DMS 273 treated with DMSO at 0.1 percent for 48 hours (cell line): ENCODE data around the gene DNAAF2.
A peak's percentile ranks its signal among the peaks of the same experiment; 100 is the strongest.
"Not testable (repeated sequence)": the region's sequence is repeated elsewhere in the genome, so short reads cannot be mapped to it uniquely, and the experiment has no call there.

Experiments used
- DNase-seq: peaks from one replicate; lab custom pipeline; 2025; lab: John Stamatoyannopoulos, UW

The DNAAF2 gene

GRCh38 chr14:49621114-49621881 is 13.7 kb downstream of the DNAAF2 start:
- no peak for DNase-seq

- peak; percentile 93 for DNase-seq
Measured at GRCh38 chr14:49620182-49621113, 14.6 kb downstream of the DNAAF2 start, which contains the start of the genes MGAT2 and RPL36AL. Gene MGAT2 (plus strand): TSS chr14:49620799. CDS start chr14:49621269, 470 bp downstream. Gene RPL36AL (minus strand): TSS chr14:49620626. CDS start chr14:49619104, 1,522 bp downstream.

- no peak for DNase-seq
Measured at GRCh38 chr14:49619730-49620129, 15.3 kb downstream of the DNAAF2 start.

GRCh38 chr14:49619273-49619672 is 15.8 kb downstream of the DNAAF2 start:
- DNase-seq: not testable (repeated sequence)

- no peak for DNase-seq
Measured at GRCh38 chr14:49617852-49618519, 17.1 kb downstream of the DNAAF2 start.

GRCh38 chr14:49615776-49616175 is 19.3 kb downstream of the DNAAF2 start:
- DNase-seq: no peak

GRCh38 chr14:49614196-49614595 is 20.8 kb downstream of the DNAAF2 start:
- DNase-seq: no peak

- DNase-seq: no peak
Measured at GRCh38 chr14:49612671-49613070, 22.4 kb downstream of the DNAAF2 start.

- DNase-seq: no peak
Measured at GRCh38 chr14:49612251-49612650, 22.8 kb downstream of the DNAAF2 start.

- DNase-seq: no peak
Measured at GRCh38 chr14:49607583-49607982, 27.5 kb downstream of the DNAAF2 start.

- peak; percentile 61 for DNase-seq
Measured at GRCh38 chr14:49598485-49599300, 36.4 kb downstream of the DNAAF2 start, which contains the start of gene LRR1. Gene LRR1 (plus strand): TSS chr14:49598940. CDS start chr14:49599021, 81 bp downstream.

GRCh38 chr14:49598189-49598484 is 36.9 kb downstream of the DNAAF2 start:
- no peak for DNase-seq

- DNase-seq: peak; percentile 51
Measured at GRCh38 chr14:49594347-49595091, 40.5 kb downstream of the DNAAF2 start.

GRCh38 chr14:49593016-49593415 is 42.0 kb downstream of the DNAAF2 start:
- no peak for DNase-seq

GRCh38 chr14:49589387-49589786 is 45.7 kb downstream of the DNAAF2 start:
- DNase-seq: no peak

GRCh38 chr14:49586673-49587460 is 48.2 kb downstream of the DNAAF2 start:
- peak; percentile 47 for DNase-seq

- peak; percentile 98 for DNase-seq
Measured at GRCh38 chr14:49585803-49586672, 49.0 kb downstream of the DNAAF2 start, which contains the start of gene RPS29. Gene RPS29 (minus strand): TSS chr14:49586380. CDS start chr14:49586346, 34 bp downstream.

GRCh38 chr14:49584981-49585640 is 49.9 kb downstream of the DNAAF2 start:
- not testable (repeated sequence) for DNase-seq
